Natural killer cell treated with Interleukin-12 subunit alpha and Interleukin-12 subunit beta and Interleukin-15 and Interleukin-18, amount 100 ng/mL, for 72 hours (primary cell): Measurements from ENCODE around the gene ST3GAL4. TPM values are rescaled to one million over a fixed set of nuclear protein-coding genes. Genes with fewer than 3 reads are reported as not detected.
"Not testable (repeated sequence)": the region's sequence is repeated elsewhere in the genome, so short reads cannot be mapped to it uniquely, and the experiment has no call there.

Source experiments
- ATAC-seq, 2 donors: fragments of 150-1000 bp; cut with Tn5 transposase in 1 of 2; sonication (Bioruptor Pico), chemical (Tn5 transposase) in 1 of 2; 2 replicates each; pipeline ENCODE4 v1.10.0; 2021
- DNase-seq: peaks from one replicate; pipeline ENCODE4 v3.0.0; 2022; ENCODE audit warnings: low spot score
- H3K27ac Mint-ChIP-seq, 2 donors: 1 replicate in 1 of 2; 2 replicates in 1 of 2; pipeline ENCODE4 v1.8.0; 2022; ENCODE audit warnings: mixed read lengths in 2 of 2, mild to moderate bottlenecking in 1 of 2, moderate library complexity in 1 of 2
- H3K27me3 Mint-ChIP-seq, 2 donors: 1 replicate in 1 of 2; 2 replicates in 1 of 2; pipeline ENCODE4 v1.8.0; 2022; ENCODE audit warnings: mixed read lengths in 2 of 2
- H3K36me3 Mint-ChIP-seq: one replicate; pipeline ENCODE4 v1.8.0; 2022; ENCODE audit warnings: mixed read lengths
- H3K4me1 Mint-ChIP-seq, 2 donors: 1 replicate in 1 of 2; 2 replicates in 1 of 2; pipeline ENCODE4 v1.8.0; 2022; ENCODE audit warnings: low read depth in 2 of 2, mixed read lengths in 2 of 2, mild to moderate bottlenecking in 1 of 2
- H3K4me3 Mint-ChIP-seq: one replicate; pipeline ENCODE4 v1.8.0; 2022; ENCODE audit warnings: mixed read lengths
- H3K9me3 Mint-ChIP-seq: 2 replicates; pipeline ENCODE4 v1.8.0; 2022; ENCODE audit warnings: mixed read lengths
- total RNA-seq, 2 donors: library from RNA; stranded (reverse); gene quantifications; one replicate each; pipeline ENCODE4 v1.2.3, GENCODE V29; 2022

The ST3GAL4 gene
- total RNA-seq, 2 donors from 2014 or later, result 60.4 to 60.9 TPM

GRCh38 chr11:126357055-126357962 is 1.8 kb downstream of the ST3GAL4 start:
- Mint-ChIP-seq H3K36me3 (peaks cover 5% of the 10 kb centered on the region), H3K4me3 (peak overlapping the region; percentile 76), H3K27ac (peak overlapping the region; percentile 44 to 59), H3K9me3 (peaks cover 4% of the 10 kb centered on the region), H3K4me1 (peaks cover 35 to 44% of the 10 kb centered on the region in 2 donors), H3K27me3 (no peaks in the 10 kb centered on the region)
- no peak for ATAC-seq
- peak; percentile 37 for DNase-seq

- no peaks in the 10 kb centered on the region for H3K27me3 Mint-ChIP-seq
- H3K4me3 Mint-ChIP-seq, result peak overlapping the region; percentile 41
- ATAC-seq (no peak), DNase-seq (peak; percentile 55)
- H3K27ac Mint-ChIP-seq, result peak overlapping the region in 1 of 2 donors; percentile 63
- H3K9me3 Mint-ChIP-seq, result no peaks in the 10 kb centered on the region
- H3K36me3 Mint-ChIP-seq, result no peaks in the 10 kb centered on the region
- H3K4me1 Mint-ChIP-seq, result peaks cover 30 to 37% of the 10 kb centered on the region in 2 donors
These were observed 2.7 kb downstream of the ST3GAL4 start for GRCh38 chr11:126357969-126358762.

GRCh38 chr11:126358763-126359160 is 3.3 kb downstream of the ST3GAL4 start:
- ATAC-seq, result no peak
- peak; percentile 45 for DNase-seq
- Mint-ChIP-seq H3K9me3 (no peaks in the 10 kb centered on the region), H3K27ac (no peak overlapping the region), H3K4me1 (peaks cover 27 to 33% of the 10 kb centered on the region in 2 donors), H3K36me3 (no peaks in the 10 kb centered on the region), H3K4me3 (no peak overlapping the region), H3K27me3 (no peaks in the 10 kb centered on the region)

DNA sequence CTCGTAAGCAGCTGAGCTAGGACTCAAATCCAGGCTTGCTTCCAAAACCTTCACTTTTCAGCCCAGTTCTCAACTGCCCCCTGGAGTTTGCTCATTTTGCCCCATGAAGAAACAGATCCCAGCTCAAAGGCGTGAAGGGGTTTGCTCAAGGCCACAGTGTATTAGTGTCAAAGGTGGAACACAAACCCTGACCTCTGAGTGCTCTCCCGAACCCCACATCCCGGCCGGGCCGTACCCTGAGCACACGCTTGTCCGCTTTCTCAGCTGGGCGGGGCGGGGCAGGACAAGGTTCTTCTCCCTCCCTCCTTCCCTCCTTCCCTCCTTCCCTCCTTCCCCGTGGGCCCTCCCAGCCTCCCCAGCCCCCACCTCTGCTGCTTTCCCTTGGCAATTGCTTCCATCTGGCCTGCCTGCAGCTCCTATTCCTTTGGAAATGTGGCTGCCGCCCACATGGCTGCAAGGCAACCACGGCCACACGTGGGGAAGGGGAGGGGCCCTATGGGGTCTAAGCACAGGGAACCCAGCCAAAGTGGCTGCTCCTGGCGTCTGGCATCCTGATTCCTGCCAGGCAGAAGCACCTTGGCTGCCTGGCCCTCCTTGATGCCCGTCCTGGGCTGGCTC is 4.1 kb downstream of the ST3GAL4 start:
- no peaks in the 10 kb centered on the region for H3K27me3 Mint-ChIP-seq
- H3K36me3 Mint-ChIP-seq, result no peaks in the 10 kb centered on the region
- ATAC-seq (no peak), DNase-seq (peak; percentile 13)
- H3K4me3 Mint-ChIP-seq, result no peak overlapping the region
- H3K9me3 Mint-ChIP-seq, result no peaks in the 10 kb centered on the region
- H3K27ac Mint-ChIP-seq, result no peak overlapping the region
- peaks cover 24 to 29% of the 10 kb centered on the region in 2 donors for H3K4me1 Mint-ChIP-seq

GRCh38 chr11:126360049-126360446 is 4.6 kb downstream of the ST3GAL4 start:
- DNase-seq, result peak; percentile 16
- H3K4me1 Mint-ChIP-seq, result peaks cover 20 to 24% of the 10 kb centered on the region in 2 donors

DNA sequence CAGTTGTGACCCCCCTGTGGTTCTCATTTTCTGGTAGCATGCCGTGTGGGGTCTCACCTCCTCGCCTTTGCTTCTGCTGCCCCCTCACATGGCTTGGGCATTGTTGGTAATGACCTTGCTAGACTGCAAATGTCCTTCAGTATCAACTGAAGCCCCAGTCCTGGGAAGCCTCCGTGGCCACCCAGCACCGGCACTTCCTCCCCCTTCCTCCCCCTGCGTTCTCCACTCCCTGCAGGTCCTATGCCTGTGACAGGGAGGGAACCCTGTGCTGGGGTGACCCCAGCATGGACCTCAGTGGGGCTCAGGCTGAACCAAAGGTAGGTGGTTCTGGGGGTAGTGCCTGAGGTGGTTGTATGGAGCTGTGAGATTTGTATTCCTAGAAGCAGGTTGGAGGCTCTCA is 5.9 kb downstream of the ST3GAL4 start:
- no peaks in the 10 kb centered on the region for H3K9me3 Mint-ChIP-seq
- peaks cover 25 to 29% of the 10 kb centered on the region in 2 donors for H3K4me1 Mint-ChIP-seq
- no peak overlapping the region for H3K4me3 Mint-ChIP-seq
- no peak overlapping the region for H3K27ac Mint-ChIP-seq
- DNase-seq, result peak; percentile 22
- no peaks in the 10 kb centered on the region for H3K36me3 Mint-ChIP-seq
- no peaks in the 10 kb centered on the region for H3K27me3 Mint-ChIP-seq
- no peak for ATAC-seq

More at GRCh38 chr11:126360049-126360446, 4.6 kb downstream of the ST3GAL4 start:
- Mint-ChIP-seq H3K9me3 (no peaks in the 10 kb centered on the region), H3K27me3 (no peaks in the 10 kb centered on the region), H3K4me3 (no peak overlapping the region), H3K36me3 (no peaks in the 10 kb centered on the region), H3K27ac (no peak overlapping the region)
- ATAC-seq, result no peak

GRCh38 chr11:126362879-126363655 is 7.6 kb downstream of the ST3GAL4 start:
- H3K27ac Mint-ChIP-seq, result no peak overlapping the region

DNA sequence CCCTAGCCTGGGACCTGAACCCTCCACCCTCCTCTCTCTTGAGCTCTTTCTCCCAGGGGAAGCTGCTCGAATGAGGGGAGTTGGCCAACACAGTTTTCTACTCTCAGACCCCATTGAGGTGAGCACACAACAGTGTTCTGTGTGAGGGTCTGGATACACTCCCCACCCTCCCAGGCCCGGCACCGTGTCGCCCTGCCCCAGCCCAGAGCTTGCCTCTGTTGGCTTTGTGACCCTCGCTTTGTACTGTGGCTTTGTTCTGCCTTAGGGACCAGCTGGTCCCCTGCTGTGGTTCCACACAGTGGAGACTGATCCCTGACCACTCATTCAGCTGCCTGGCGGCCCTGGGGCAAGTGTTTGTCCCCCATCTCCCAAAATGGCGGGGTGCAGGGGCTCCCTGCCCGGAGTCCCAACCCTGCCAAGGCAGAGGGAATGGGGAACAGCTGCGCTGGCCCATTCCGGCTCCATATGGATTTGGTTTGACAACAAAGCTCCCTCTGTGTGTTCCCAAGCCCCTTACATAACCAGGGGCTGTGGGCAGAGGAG is 8.3 kb downstream of the ST3GAL4 start:
- no peaks in the 10 kb centered on the region for H3K9me3 Mint-ChIP-seq
- ATAC-seq, result no peak
- H3K4me1 Mint-ChIP-seq, result peaks cover 19 to 32% of the 10 kb centered on the region in 2 donors
- H3K4me3 Mint-ChIP-seq, result no peak overlapping the region
- no peaks in the 10 kb centered on the region for H3K36me3 Mint-ChIP-seq
- no peak overlapping the region for H3K27ac Mint-ChIP-seq
- DNase-seq, result peak; percentile 42
- H3K27me3 Mint-ChIP-seq, result no peaks in the 10 kb centered on the region

More at GRCh38 chr11:126362879-126363655, 7.6 kb downstream of the ST3GAL4 start:
- no peaks in the 10 kb centered on the region for H3K36me3 Mint-ChIP-seq
- no peak overlapping the region for H3K4me3 Mint-ChIP-seq
- no peaks in the 10 kb centered on the region for H3K27me3 Mint-ChIP-seq
- DNase-seq, result peak; percentile 15
- no peak for ATAC-seq
- no peaks in the 10 kb centered on the region for H3K9me3 Mint-ChIP-seq
- peaks cover 23 to 32% of the 10 kb centered on the region in 2 donors for H3K4me1 Mint-ChIP-seq

GRCh38 chr11:126364735-126365134 is 9.2 kb downstream of the ST3GAL4 start:
- not testable (repeated sequence) for H3K4me3 Mint-ChIP-seq, H3K9me3 Mint-ChIP-seq, DNase-seq, ATAC-seq, H3K27ac Mint-ChIP-seq, H3K27me3 Mint-ChIP-seq, H3K36me3 Mint-ChIP-seq
- H3K4me1 Mint-ChIP-seq, result peaks cover 22 to 34% of the 10 kb centered on the region in 2 donors

DNA sequence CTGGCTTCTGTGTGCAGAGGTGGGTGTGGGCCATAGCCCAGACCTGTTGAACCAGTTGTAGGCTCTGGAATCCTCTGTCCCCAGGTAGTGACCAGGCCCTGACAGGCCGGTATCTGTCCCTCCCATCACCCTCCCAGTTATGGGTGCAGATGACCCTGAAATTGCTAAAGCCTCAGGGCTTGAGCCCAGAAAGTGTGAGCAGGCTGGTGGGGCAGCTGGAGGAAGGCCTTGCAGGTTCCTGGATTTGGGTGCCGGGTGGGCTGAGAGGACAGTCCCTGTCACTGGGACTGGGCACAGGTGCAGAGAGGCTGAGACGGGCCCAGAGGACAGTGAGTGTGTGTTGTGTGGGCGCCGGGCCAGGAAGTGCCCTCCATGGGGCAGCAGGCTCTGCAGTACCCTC is 10.0 kb downstream of the ST3GAL4 start:
- H3K36me3 Mint-ChIP-seq, H3K4me3 Mint-ChIP-seq, H3K9me3 Mint-ChIP-seq, DNase-seq, H3K27me3 Mint-ChIP-seq: not testable (repeated sequence)
- H3K27ac Mint-ChIP-seq, result peak overlapping the region in 1 of 2 donors; percentile 76
- peak in 1 of 2 donors; percentile 12 for ATAC-seq
- peaks cover 29 to 38% of the 10 kb centered on the region in 2 donors for H3K4me1 Mint-ChIP-seq

- no peaks in the 10 kb centered on the region for H3K27me3 Mint-ChIP-seq
- peak overlapping the region; percentile 61 for H3K4me3 Mint-ChIP-seq
- H3K9me3 Mint-ChIP-seq, result no peaks in the 10 kb centered on the region
- DNase-seq (no peak), ATAC-seq (peak in 1 of 2 donors; percentile 4)
- H3K27ac Mint-ChIP-seq, result peak overlapping the region; percentile 49 to 76
- H3K36me3 Mint-ChIP-seq, result no peaks in the 10 kb centered on the region
- peaks cover 31 to 40% of the 10 kb centered on the region in 2 donors for H3K4me1 Mint-ChIP-seq
These were observed 10.8 kb downstream of the ST3GAL4 start for GRCh38 chr11:126366064-126366822.
